22Rv1 (cell line): Measurements from ENCODE around the gene NOS1AP.
"Not testable (repeated sequence)": the region's sequence is repeated elsewhere in the genome, so short reads cannot be mapped to it uniquely, and the experiment has no call there.

Experiments
- H3K27ac ChIP-seq: fragments of 450-650 bp; 2 replicates; pipeline ENCODE4 v1.5.1; 2017
- CTCF ChIP-seq: fragments of 450-650 bp; IDR thresholded peaks from 2 replicates; pipeline ENCODE4 v1.5.1; 2017; ENCODE audit warnings: mild to moderate bottlenecking
- ZFX ChIP-seq: fragments of 450-650 bp; IDR thresholded peaks from 2 replicates; pipeline ENCODE4 v1.6.1; 2017; ENCODE audit warnings: antibody characterized with exemption, borderline replicate concordance

The NOS1AP gene

DNA sequence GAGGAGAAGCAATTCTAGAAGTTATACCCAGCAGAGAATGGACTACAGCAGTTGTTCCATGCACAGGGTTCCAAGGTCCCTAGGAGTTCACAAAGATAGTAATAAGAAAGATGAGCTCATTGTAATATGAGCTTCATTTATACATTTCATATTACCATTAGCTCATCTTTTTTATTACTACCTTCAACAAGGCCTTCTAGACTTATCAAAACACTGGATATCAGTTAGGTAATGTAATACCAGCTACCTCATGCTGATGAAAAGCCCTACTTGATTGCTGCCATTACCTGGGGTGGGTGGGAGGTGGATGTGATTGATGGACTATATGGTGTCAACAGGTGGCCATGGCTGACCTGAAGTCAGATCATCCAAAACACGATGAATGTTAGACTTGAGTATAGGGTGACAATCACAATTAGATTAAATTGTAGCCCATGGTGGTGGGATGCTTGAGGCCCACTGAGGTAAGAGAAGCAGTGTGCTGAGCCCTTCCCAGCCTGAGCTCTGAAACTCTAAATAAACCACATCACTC lies 273.0 kb downstream of the NOS1AP start:
- H3K27ac ChIP-seq, result no peak overlapping the region
- TF ChIP-seq CTCF, result no peak
- TF ChIP-seq ZFX, result no peak

DNA sequence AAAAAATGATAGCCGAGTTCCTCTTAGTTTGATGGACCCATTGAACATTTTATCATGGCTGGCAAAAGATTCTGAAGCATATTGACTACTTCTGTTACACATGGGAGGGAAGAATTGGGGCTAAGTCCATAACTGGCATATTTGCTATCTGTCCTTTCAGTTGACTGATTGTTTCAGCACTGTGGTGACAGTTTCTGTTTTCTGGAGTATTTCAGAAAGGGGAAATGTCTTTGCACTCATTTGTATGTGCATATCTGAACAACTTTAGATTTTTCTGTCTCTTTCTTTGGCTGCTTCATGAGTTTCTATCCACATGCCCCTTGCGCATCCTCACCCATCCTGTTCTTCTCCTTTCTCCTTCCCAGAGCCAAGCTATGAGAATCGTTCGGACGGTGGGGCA lies 274.0 kb downstream of the NOS1AP start:
- no peak for TF ChIP-seq CTCF
- TF ChIP-seq ZFX, result no peak
- H3K27ac ChIP-seq, result no peak overlapping the region

- H3K27ac ChIP-seq, result no peak overlapping the region
- TF ChIP-seq CTCF (no peak), ZFX (no peak)
Measured at GRCh38 chr1:162347281-162347680, 277.8 kb downstream of the NOS1AP start.

GRCh38 chr1:162349635-162350330 lies 280.3 kb downstream of the NOS1AP start:
- no peak overlapping the region for H3K27ac ChIP-seq
- TF ChIP-seq ZFX (no peak), CTCF (no peak)

- TF ChIP-seq CTCF (no peak), ZFX (no peak)
- no peak overlapping the region for H3K27ac ChIP-seq
Measured at GRCh38 chr1:162351246-162351842, 281.9 kb downstream of the NOS1AP start.

DNA sequence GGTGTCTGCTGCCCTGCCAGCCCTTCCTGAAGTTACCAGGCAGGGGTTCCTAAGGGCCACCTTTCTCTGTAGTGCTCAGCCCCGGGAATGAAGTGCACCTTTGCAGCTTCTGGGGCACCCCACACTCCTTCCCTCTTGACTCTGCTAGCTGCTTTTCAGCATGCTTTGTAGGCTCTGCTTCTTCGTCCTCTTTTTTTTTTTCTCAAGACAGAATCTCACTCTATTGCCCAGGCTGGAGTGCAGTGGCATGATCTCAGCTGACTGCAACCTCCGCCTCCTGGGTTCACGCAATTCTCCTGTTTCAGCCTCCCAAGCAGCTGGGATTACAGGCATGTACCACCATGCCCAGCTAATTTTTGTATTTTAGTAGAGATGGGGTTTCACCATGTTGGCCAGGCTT lies 282.4 kb downstream of the NOS1AP start:
- H3K27ac ChIP-seq, result not testable (repeated sequence)

DNA sequence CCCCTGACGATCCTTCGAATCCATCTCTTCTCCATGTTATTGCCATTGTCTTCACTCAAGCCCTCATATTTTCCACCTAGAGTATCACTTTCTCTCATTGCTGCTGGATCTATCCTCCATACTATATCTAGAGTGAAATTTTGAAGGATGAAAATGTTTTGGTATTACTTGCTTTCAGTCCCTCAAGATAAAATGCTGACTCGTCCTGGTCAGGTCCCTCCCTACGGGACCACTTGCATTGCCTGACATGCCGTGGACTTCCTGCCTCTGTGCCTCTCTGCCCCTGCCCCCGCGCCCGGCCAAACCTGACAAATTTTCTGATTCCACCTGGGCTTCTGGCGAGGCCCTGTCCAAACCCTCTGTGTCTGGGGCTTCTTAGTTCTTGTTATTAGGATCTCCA lies 283.6 kb downstream of the NOS1AP start:
- H3K27ac ChIP-seq, result no peak overlapping the region
- no peak for TF ChIP-seq ZFX
- TF ChIP-seq CTCF, result no peak

DNA sequence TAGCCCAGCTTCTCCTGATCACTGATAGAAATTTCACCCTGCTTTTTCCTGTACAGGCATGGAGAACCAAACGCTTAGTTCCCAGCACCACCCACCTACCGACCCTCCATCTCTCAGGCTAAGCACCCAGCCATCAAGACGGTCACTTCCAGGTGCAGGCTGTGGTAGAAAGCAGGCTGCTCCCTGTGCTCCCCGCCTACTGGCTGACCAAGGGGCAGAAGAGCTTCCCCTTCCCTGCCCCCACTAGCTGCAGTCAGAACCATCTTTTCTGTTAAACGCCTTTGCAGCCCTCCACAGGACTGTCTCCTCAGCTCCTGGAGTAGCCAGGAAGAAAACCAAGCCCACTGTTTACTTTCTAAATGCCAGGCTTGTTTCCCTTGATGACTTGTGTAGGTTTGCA lies 284.2 kb downstream of the NOS1AP start:
- TF ChIP-seq CTCF, result no peak
- no peak for TF ChIP-seq ZFX
- no peak overlapping the region for H3K27ac ChIP-seq
